ENCODE measurements around the gene COL4A2.

The COL4A2 gene

DNA sequence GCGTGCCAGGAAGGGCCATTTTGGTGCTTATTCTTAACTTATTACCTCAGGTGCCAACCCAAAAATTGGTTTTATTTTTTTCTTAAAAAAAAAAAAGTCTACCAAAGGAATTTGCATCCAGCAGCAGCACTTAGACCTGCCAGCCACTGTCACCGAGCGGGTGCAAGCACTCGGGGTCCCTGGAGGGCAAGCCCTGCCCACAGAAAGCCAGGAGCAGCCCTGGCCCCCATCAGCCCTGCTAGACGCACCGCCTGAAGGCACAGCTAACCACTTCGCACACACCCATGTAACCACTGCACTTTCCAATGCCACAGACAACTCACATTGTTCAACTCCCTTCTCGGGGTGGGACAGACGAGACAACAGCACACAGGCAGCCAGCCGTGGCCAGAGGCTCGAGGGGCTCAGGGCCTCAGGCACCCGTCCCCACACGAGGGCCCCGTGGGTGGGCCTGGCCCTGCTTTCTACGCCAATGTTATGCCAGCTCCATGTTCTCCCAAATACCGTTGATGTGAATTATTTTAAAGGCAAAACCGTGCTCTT lies 205.2 kb downstream of the COL4A2 start:
- Histone ChIP-seq H3F3A (ENCODE audit: low read depth) (no peaks in the 10 kb centered on the region), H3K4me2 (ENCODE audit: low read depth, low read length, poor library complexity, severe bottlenecking) (no peak overlapping the region), H3K79me2 (ENCODE audit: insufficient read depth, low read length) (no peaks in the 10 kb centered on the region)

GRCh38 chr13:110516500-110516899 lies 209.4 kb downstream of the COL4A2 start:
- no peaks in the 10 kb centered on the region for H3K79me2 ChIP-seq (ENCODE audit: insufficient read depth, low read length)
- no peaks in the 10 kb centered on the region for H3K9me2 ChIP-seq (replicated peaks; ENCODE audit: low read depth, low read length)
- peaks cover 23% of the 10 kb centered on the region; the same call in 1 of the 2 replicates for H3K36me3 ChIP-seq (ENCODE audit: insufficient read depth, low read length)
- H4K20me1 ChIP-seq (ENCODE audit: insufficient read depth, low read length, poor library complexity, severe bottlenecking) = no peaks in the 10 kb centered on the region
- H3K9ac ChIP-seq (ENCODE audit: low read depth, low read length, poor library complexity, severe bottlenecking) = no peak overlapping the region
- H3K4me3 ChIP-seq (ENCODE audit: low read length, poor library complexity, severe bottlenecking) = no peak overlapping the region
- no peak overlapping the region for H3K4me2 ChIP-seq (ENCODE audit: low read depth, low read length, poor library complexity, severe bottlenecking)
- TF ChIP-seq EZH2phosphoT487 (IDR thresholded peaks at IDR 0.05; ENCODE audit: borderline replicate concordance) = no peak
- TF ChIP-seq CTCF (conservative IDR thresholded peaks at IDR 0.05; ENCODE audit: low read length) = no peak
- no peaks in the 10 kb centered on the region for H3K27me3 ChIP-seq (ENCODE audit: insufficient read depth, low read length, poor library complexity, severe bottlenecking)
- H3K9me3 ChIP-seq (ENCODE audit: insufficient read depth, low read depth, low read length) = no peaks in the 10 kb centered on the region
- H3F3A ChIP-seq (ENCODE audit: low read depth) = no peaks in the 10 kb centered on the region
- no peaks in the 10 kb centered on the region for H3K4me1 ChIP-seq (ENCODE audit: insufficient read depth, low read length, poor library complexity, severe bottlenecking)
- no peak overlapping the region for H2AFZ ChIP-seq (ENCODE audit: low read length)

More for the DNA sequence above, 205.2 kb downstream of the COL4A2 start:
- H3K9ac ChIP-seq (ENCODE audit: low read depth, low read length, poor library complexity, severe bottlenecking) = no peak overlapping the region
- H3K9me2 ChIP-seq (replicated peaks; ENCODE audit: low read depth, low read length) = no peaks in the 10 kb centered on the region
- H2AFZ ChIP-seq (ENCODE audit: low read length) = no peak overlapping the region
- no peak for TF ChIP-seq CTCF (conservative IDR thresholded peaks at IDR 0.05; ENCODE audit: low read length)
- no peak for TF ChIP-seq EZH2phosphoT487 (IDR thresholded peaks at IDR 0.05; ENCODE audit: borderline replicate concordance)
- H3K36me3 ChIP-seq (ENCODE audit: insufficient read depth, low read length) = no peaks in the 10 kb centered on the region
- H4K20me1 ChIP-seq (ENCODE audit: insufficient read depth, low read length, poor library complexity, severe bottlenecking) = no peaks in the 10 kb centered on the region
- H3K27me3 ChIP-seq (ENCODE audit: insufficient read depth, low read length, poor library complexity, severe bottlenecking) = no peaks in the 10 kb centered on the region
- no peaks in the 10 kb centered on the region for H3K9me3 ChIP-seq (ENCODE audit: insufficient read depth, low read depth, low read length)
- H3K4me1 ChIP-seq (ENCODE audit: insufficient read depth, low read length, poor library complexity, severe bottlenecking) = no peaks in the 10 kb centered on the region
- H3K4me3 ChIP-seq (ENCODE audit: low read length, poor library complexity, severe bottlenecking) = no peak overlapping the region

DNA sequence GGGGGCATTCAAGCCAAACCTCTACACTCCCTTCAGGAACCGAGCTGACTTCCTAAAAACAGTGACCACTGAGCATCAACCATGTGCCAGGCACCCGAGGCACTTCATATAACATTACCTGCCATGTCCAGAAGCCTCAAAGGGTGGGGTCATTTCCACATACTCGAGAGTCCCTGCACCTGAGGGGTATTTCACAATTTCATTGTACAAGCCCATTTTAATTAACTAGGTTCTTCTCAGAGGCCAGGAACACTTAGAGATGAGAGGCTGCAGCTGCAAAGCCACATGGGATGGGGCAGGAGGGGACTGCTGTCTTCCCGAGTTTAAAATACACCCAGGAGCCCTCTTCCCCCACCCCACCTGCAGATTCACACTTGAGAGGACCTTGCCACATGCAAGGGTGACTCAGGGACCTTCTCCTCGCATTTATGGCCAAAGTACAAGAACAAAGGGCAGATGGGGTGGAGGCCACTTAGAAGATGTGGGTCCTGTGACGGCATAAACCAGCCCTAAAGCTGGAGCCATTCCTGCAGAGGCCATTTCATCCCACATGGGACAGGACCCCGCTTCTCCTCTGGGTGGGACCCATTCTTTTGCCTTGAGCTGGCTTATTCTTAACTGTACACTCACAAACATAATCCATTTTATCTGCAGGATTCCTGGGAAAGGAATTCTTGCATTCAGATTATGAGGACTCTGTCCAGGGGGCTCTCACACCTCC lies 210.6 kb downstream of the COL4A2 start:
- TF ChIP-seq EZH2phosphoT487 (IDR thresholded peaks at IDR 0.05; ENCODE audit: borderline replicate concordance) = no peak
- no peak for TF ChIP-seq CTCF (conservative IDR thresholded peaks at IDR 0.05; ENCODE audit: low read length)
- peaks cover 29% of the 10 kb centered on the region; the same call in 1 of the 2 replicates for H3K36me3 ChIP-seq (ENCODE audit: insufficient read depth, low read length)

More for the DNA sequence above, 210.6 kb downstream of the COL4A2 start:
- Histone ChIP-seq H3K9me2 (replicated peaks; ENCODE audit: low read depth, low read length) (no peaks in the 10 kb centered on the region), H3K79me2 (ENCODE audit: insufficient read depth, low read length) (peaks cover 3% of the 10 kb centered on the region; the same call in 1 of the 2 replicates), H3K4me1 (ENCODE audit: insufficient read depth, low read length, poor library complexity, severe bottlenecking) (peaks cover 7% of the 10 kb centered on the region), H2AFZ (ENCODE audit: low read length) (no peak overlapping the region), H3K9ac (ENCODE audit: low read depth, low read length, poor library complexity, severe bottlenecking) (no peak overlapping the region), H3K4me2 (ENCODE audit: low read depth, low read length, poor library complexity, severe bottlenecking) (no peak overlapping the region), H4K20me1 (ENCODE audit: insufficient read depth, low read length, poor library complexity, severe bottlenecking) (no peaks in the 10 kb centered on the region), H3K27me3 (ENCODE audit: insufficient read depth, low read length, poor library complexity, severe bottlenecking) (no peaks in the 10 kb centered on the region), H3K4me3 (ENCODE audit: low read length, poor library complexity, severe bottlenecking) (no peak overlapping the region), H3K9me3 (ENCODE audit: insufficient read depth, low read depth, low read length) (no peaks in the 10 kb centered on the region), H3F3A (ENCODE audit: low read depth) (no peaks in the 10 kb centered on the region)
